Measurements from ENCODE around the gene CAMK2A.

The CAMK2A gene

DNA sequence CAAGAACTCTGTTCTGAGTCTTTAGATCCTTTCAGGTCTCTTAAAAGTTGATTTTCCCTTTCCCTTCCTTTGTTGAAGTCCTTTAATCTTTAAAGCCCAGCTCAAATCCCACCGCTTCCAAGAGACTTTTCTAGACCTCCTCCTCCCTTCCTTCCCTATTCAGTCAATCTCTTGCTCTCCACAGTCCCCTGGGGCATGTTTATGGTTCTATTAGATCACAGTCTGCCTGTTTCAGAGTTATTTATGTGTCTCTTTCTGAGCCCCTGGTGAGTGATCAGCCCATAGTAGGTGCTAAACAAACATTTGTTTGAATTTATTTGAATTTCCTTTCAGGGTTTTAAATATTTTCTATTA, 20.3 kb upstream of the CAMK2A start:
- no peak overlapping the region for H3K9ac ChIP-seq (ENCODE audit: low read length)
- H3K27ac ChIP-seq (ENCODE audit: low read depth, low read length): no peak overlapping the region
- H3F3A ChIP-seq (ENCODE audit: insufficient read depth): no peaks in the 10 kb centered on the region
- TF ChIP-seq CTCF (IDR thresholded peaks at IDR 0.05; ENCODE audit: insufficient read depth, low read length, poor library complexity, severe bottlenecking) (no peak), EZH2phosphoT487 (conservative IDR thresholded peaks at IDR 0.05; ENCODE audit: low read length) (no peak)
- no peaks in the 10 kb centered on the region for H3K9me2 ChIP-seq (replicated peaks; ENCODE audit: insufficient read depth, low read length)
- no peak overlapping the region for H3K4me2 ChIP-seq (ENCODE audit: low read depth, low read length, poor library complexity, severe bottlenecking)
- no peaks in the 10 kb centered on the region for H3K79me2 ChIP-seq (ENCODE audit: insufficient read depth, low read length)
- no peak overlapping the region for H3K4me3 ChIP-seq (ENCODE audit: insufficient read depth, low read length, poor library complexity, severe bottlenecking)
- H2AFZ ChIP-seq (ENCODE audit: low read depth, low read length, severe bottlenecking): no peak overlapping the region
- H3K27me3 ChIP-seq (ENCODE audit: low read length): no peaks in the 10 kb centered on the region
- no peaks in the 10 kb centered on the region for H3K9me3 ChIP-seq (ENCODE audit: insufficient read depth, low read length)
- no peaks in the 10 kb centered on the region for H3K36me3 ChIP-seq (ENCODE audit: low read length)
- no peaks in the 10 kb centered on the region for H4K20me1 ChIP-seq (ENCODE audit: low read depth, low read length)

GRCh38 chr5:150309101-150309885, 19.7 kb upstream of the CAMK2A start:
- Histone ChIP-seq H3K9me2 (replicated peaks; ENCODE audit: insufficient read depth, low read length) (no peaks in the 10 kb centered on the region), H3K4me3 (ENCODE audit: insufficient read depth, low read length, poor library complexity, severe bottlenecking) (no peak overlapping the region), H4K20me1 (ENCODE audit: low read depth, low read length) (no peaks in the 10 kb centered on the region), H3K4me2 (ENCODE audit: low read depth, low read length, poor library complexity, severe bottlenecking) (no peak overlapping the region), H3K9ac (ENCODE audit: low read length) (no peak overlapping the region), H3K9me3 (ENCODE audit: insufficient read depth, low read length) (no peaks in the 10 kb centered on the region), H2AFZ (ENCODE audit: low read depth, low read length, severe bottlenecking) (no peak overlapping the region), H3K27me3 (ENCODE audit: low read length) (no peaks in the 10 kb centered on the region), H3K36me3 (ENCODE audit: low read length) (no peaks in the 10 kb centered on the region), H3K27ac (ENCODE audit: low read depth, low read length) (no peak overlapping the region), H3K79me2 (ENCODE audit: insufficient read depth, low read length) (no peaks in the 10 kb centered on the region), H3F3A (ENCODE audit: insufficient read depth) (no peaks in the 10 kb centered on the region)
- TF ChIP-seq EZH2phosphoT487 (conservative IDR thresholded peaks at IDR 0.05; ENCODE audit: low read length) (no peak), CTCF (IDR thresholded peaks at IDR 0.05; ENCODE audit: insufficient read depth, low read length, poor library complexity, severe bottlenecking) (no peak)

GRCh38 chr5:150307617-150308426, 18.2 kb upstream of the CAMK2A start:
- H3K9me2 ChIP-seq (replicated peaks; ENCODE audit: insufficient read depth, low read length): no peaks in the 10 kb centered on the region
- H3K4me2 ChIP-seq (ENCODE audit: low read depth, low read length, poor library complexity, severe bottlenecking): no peak overlapping the region

More at GRCh38 chr5:150307617-150308426, 18.2 kb upstream of the CAMK2A start:
- no peaks in the 10 kb centered on the region for H3K79me2 ChIP-seq (ENCODE audit: insufficient read depth, low read length)
- TF ChIP-seq CTCF (IDR thresholded peaks at IDR 0.05; ENCODE audit: insufficient read depth, low read length, poor library complexity, severe bottlenecking): no peak
- no peak for TF ChIP-seq EZH2phosphoT487 (conservative IDR thresholded peaks at IDR 0.05; ENCODE audit: low read length)
- no peak overlapping the region for H3K4me3 ChIP-seq (ENCODE audit: insufficient read depth, low read length, poor library complexity, severe bottlenecking)
- no peaks in the 10 kb centered on the region for H3K27me3 ChIP-seq (ENCODE audit: low read length)
- H2AFZ ChIP-seq (ENCODE audit: low read depth, low read length, severe bottlenecking): no peak overlapping the region
- H3F3A ChIP-seq (ENCODE audit: insufficient read depth): no peaks in the 10 kb centered on the region
- H3K27ac ChIP-seq (ENCODE audit: low read depth, low read length): no peak overlapping the region
- no peak overlapping the region for H3K9ac ChIP-seq (ENCODE audit: low read length)
- no peaks in the 10 kb centered on the region for H4K20me1 ChIP-seq (ENCODE audit: low read depth, low read length)
- no peaks in the 10 kb centered on the region for H3K9me3 ChIP-seq (ENCODE audit: insufficient read depth, low read length)
- no peaks in the 10 kb centered on the region for H3K36me3 ChIP-seq (ENCODE audit: low read length)
